Activated T-helper 1 cell treated with anti-CD3 and anti-CD28 coated beads, Interleukin-2, amount 50 U/mL, for 16 hours (primary cell): ENCODE measurements around the gene EVC2.
"Not testable (repeated sequence)": the region's sequence is repeated elsewhere in the genome, so short reads cannot be mapped to it uniquely, and the experiment has no call there.

Experiments
- DNase-seq, 2 donors: peaks; one replicate each; pipeline ENCODE4 v3.0.0-alpha.2; 2020; ENCODE audit warnings: low read depth in 1 of 2, low spot score in 1 of 2

The EVC2 gene

GRCh38 chr4:5631352-5632065, 76.8 kb downstream of the EVC2 start:
- no peak for DNase-seq

GRCh38 chr4:5630762-5631161, 77.6 kb downstream of the EVC2 start:
- DNase-seq = no peak

- no peak for DNase-seq
Measured at GRCh38 chr4:5629542-5629941, 78.8 kb downstream of the EVC2 start.

GRCh38 chr4:5626913-5627312, 81.4 kb downstream of the EVC2 start:
- DNase-seq = no peak

- DNase-seq = no peak
Measured at GRCh38 chr4:5622596-5622995, 85.8 kb downstream of the EVC2 start.

GRCh38 chr4:5619913-5620625, 88.3 kb downstream of the EVC2 start:
- DNase-seq = no peak

- DNase-seq = no peak
Measured at GRCh38 chr4:5618051-5618960, 90.1 kb downstream of the EVC2 start.

- no peak for DNase-seq
Measured at GRCh38 chr4:5616331-5616950, 91.9 kb downstream of the EVC2 start.

- DNase-seq = no peak
Measured at GRCh38 chr4:5615496-5616075, 92.8 kb downstream of the EVC2 start.

- no peak for DNase-seq
Measured at GRCh38 chr4:5611750-5612149, 96.6 kb downstream of the EVC2 start.

- no peak for DNase-seq
Measured at GRCh38 chr4:5609306-5610007, 98.9 kb downstream of the EVC2 start.

GRCh38 chr4:5593828-5594227, 114.5 kb downstream of the EVC2 start:
- not testable (repeated sequence) for DNase-seq

- DNase-seq = no peak
Measured at GRCh38 chr4:5592272-5592671, 116.1 kb downstream of the EVC2 start.

GRCh38 chr4:5589495-5589894, 118.9 kb downstream of the EVC2 start:
- DNase-seq = no peak

- no peak for DNase-seq
Measured at GRCh38 chr4:5588046-5588445, 120.3 kb downstream of the EVC2 start.

- DNase-seq = no peak
Measured at GRCh38 chr4:5575941-5576340, 132.4 kb downstream of the EVC2 start.

- no peak for DNase-seq
Measured at GRCh38 chr4:5574386-5574785, 134.0 kb downstream of the EVC2 start.

GRCh38 chr4:5573965-5574364, 134.4 kb downstream of the EVC2 start:
- DNase-seq = no peak

GRCh38 chr4:5572751-5573150, 135.6 kb downstream of the EVC2 start:
- no peak for DNase-seq

- DNase-seq = no peak
Measured at GRCh38 chr4:5572114-5572513, 136.2 kb downstream of the EVC2 start.
